Neuronal stem cell (in vitro differentiated cells): ENCODE measurements around the gene CDK11B.
"Not testable (repeated sequence)": the region's sequence is repeated elsewhere in the genome, so short reads cannot be mapped to it uniquely, and the experiment has no call there.

Experiments
- DNase-seq: peaks from one replicate; pipeline ENCODE4 v3.0.0-alpha.2; 2013; ENCODE audit warnings: low spot score
- H2AFZ ChIP-seq: one replicate; pipeline ENCODE4 v1.6.1; 2013; ENCODE audit warnings: mild to moderate bottlenecking, low read length, inconsistent platforms
- H2AK5ac ChIP-seq: 2 replicates; pipeline ENCODE4 v1.6.1; 2013; ENCODE audit warnings: low read depth, mild to moderate bottlenecking, inconsistent platforms, low read length, moderate library complexity, mixed read lengths
- H2BK120ac ChIP-seq: 2 replicates; pipeline ENCODE4 v1.6.1; 2013; ENCODE audit warnings: low read depth, mild to moderate bottlenecking, inconsistent platforms, low read length, moderate library complexity, mixed read lengths
- H2BK12ac ChIP-seq: one replicate; pipeline ENCODE4 v1.6.1; 2013; ENCODE audit warnings: low read length, inconsistent platforms
- H2BK15ac ChIP-seq: 2 replicates; pipeline ENCODE4 v1.6.1; 2013; ENCODE audit warnings: mild to moderate bottlenecking, low read length, inconsistent platforms, mixed read lengths
- H2BK5ac ChIP-seq: one replicate; pipeline ENCODE4 v1.6.1; 2013; ENCODE audit warnings: inconsistent platforms, mild to moderate bottlenecking, low read length, moderate library complexity
- H3K14ac ChIP-seq: one replicate; pipeline ENCODE4 v1.6.1; 2013; ENCODE audit warnings: low read length, inconsistent platforms
- H3K18ac ChIP-seq: 2 replicates; pipeline ENCODE4 v1.6.1; 2013; ENCODE audit warnings: low read length, inconsistent platforms
- H3K23ac ChIP-seq: 2 replicates; pipeline ENCODE4 v1.6.1; 2013; ENCODE audit warnings: low read depth, mild to moderate bottlenecking, mixed read lengths, low read length, inconsistent platforms; ENCODE audit not compliant: poor library complexity
- H3K27ac ChIP-seq: replicated peaks from 3 replicates; pipeline ENCODE4 v1.5.1; 2013; ENCODE audit warnings: low read length, inconsistent platforms
- H3K27me3 ChIP-seq, 3 experiments: 2 replicates each; pipeline ENCODE4 v1.6.1; 2013; ENCODE audit warnings: low read length in 3 of 3, mild to moderate bottlenecking in 2 of 3, inconsistent platforms in 1 of 3, low read depth in 1 of 3, mixed read lengths in 1 of 3, moderate library complexity in 1 of 3; ENCODE audit not compliant: control insufficient read depth in 3 of 3, insufficient read depth in 3 of 3
- H3K36me3 ChIP-seq, 2 donors: replicated peaks in 1 of 2; 2 replicates each; pipeline ENCODE4 v1.6.1; 2013; ENCODE audit warnings: low read length in 2 of 2; ENCODE audit not compliant: control insufficient read depth in 2 of 2, insufficient read depth in 2 of 2
- H3K4ac ChIP-seq: 2 replicates; pipeline ENCODE4 v1.6.1; 2013; ENCODE audit warnings: inconsistent platforms, mild to moderate bottlenecking, low read length, moderate library complexity
- H3K4me1 ChIP-seq, 2 donors: 1 replicate in 1 of 2; 2 replicates in 1 of 2; pipeline ENCODE4 v1.6.1; 2013; ENCODE audit warnings: low read length in 2 of 2, low read depth in 1 of 2; ENCODE audit not compliant: control insufficient read depth in 2 of 2, insufficient read depth in 1 of 2
- H3K4me2 ChIP-seq: one replicate; pipeline ENCODE4 v1.6.1; 2013; ENCODE audit warnings: mild to moderate bottlenecking, low read length, inconsistent platforms; ENCODE audit not compliant: insufficient read depth, poor library complexity, severe bottlenecking
- H3K4me3 ChIP-seq, 2 donors: 2 replicates each; pipeline ENCODE4 v1.5.1; 2013; ENCODE audit warnings: low read length in 2 of 2, mild to moderate bottlenecking in 2 of 2, inconsistent platforms in 1 of 2, moderate library complexity in 1 of 2
- H3K79me1 ChIP-seq: one replicate; pipeline ENCODE4 v1.6.1; 2013; ENCODE audit warnings: low read depth, mild to moderate bottlenecking, inconsistent platforms, low read length, moderate library complexity
- H3K9ac ChIP-seq: one replicate; pipeline ENCODE4 v1.6.1; 2013; ENCODE audit warnings: mild to moderate bottlenecking, low read depth, low read length, inconsistent platforms; ENCODE audit not compliant: poor library complexity
- H3K9me3 ChIP-seq, 2 donors: replicated peaks in 1 of 2; 2 replicates each; pipeline versions ENCODE3 to v1.6.1; 2013; ENCODE audit warnings: low read length in 2 of 2, mild to moderate bottlenecking in 2 of 2, inconsistent platforms in 1 of 2, low read depth in 1 of 2, mixed read lengths in 1 of 2, moderate library complexity in 1 of 2; ENCODE audit not compliant: control insufficient read depth in 2 of 2, insufficient read depth in 1 of 2
- H4K8ac ChIP-seq: one replicate; pipeline ENCODE4 v1.6.1; 2013; ENCODE audit warnings: low read depth, mild to moderate bottlenecking, inconsistent platforms, low read length, moderate library complexity
- H4K91ac ChIP-seq: one replicate; pipeline ENCODE4 v1.6.1; 2013; ENCODE audit warnings: low read length, low read depth, mild to moderate bottlenecking, inconsistent platforms; ENCODE audit not compliant: poor library complexity
- WGBS, 2 donors: extraction: QIAGEN DNeasy Blood & Tissue Kit; methylation state at CpG; one replicate each; pipeline ENCODE4 v1.1.7; 2013; ENCODE audit warnings: missing lambda C conversion rate in 2 of 2, mixed read lengths in 1 of 2; ENCODE audit not compliant: insufficient read length in 2 of 2, insufficient replicate concordance in 1 of 2; ENCODE audit errors: extremely low coverage in 2 of 2; 5-methylcytosine and 5-hydroxymethylcytosine counted together

Gene CDK11B

DNA sequence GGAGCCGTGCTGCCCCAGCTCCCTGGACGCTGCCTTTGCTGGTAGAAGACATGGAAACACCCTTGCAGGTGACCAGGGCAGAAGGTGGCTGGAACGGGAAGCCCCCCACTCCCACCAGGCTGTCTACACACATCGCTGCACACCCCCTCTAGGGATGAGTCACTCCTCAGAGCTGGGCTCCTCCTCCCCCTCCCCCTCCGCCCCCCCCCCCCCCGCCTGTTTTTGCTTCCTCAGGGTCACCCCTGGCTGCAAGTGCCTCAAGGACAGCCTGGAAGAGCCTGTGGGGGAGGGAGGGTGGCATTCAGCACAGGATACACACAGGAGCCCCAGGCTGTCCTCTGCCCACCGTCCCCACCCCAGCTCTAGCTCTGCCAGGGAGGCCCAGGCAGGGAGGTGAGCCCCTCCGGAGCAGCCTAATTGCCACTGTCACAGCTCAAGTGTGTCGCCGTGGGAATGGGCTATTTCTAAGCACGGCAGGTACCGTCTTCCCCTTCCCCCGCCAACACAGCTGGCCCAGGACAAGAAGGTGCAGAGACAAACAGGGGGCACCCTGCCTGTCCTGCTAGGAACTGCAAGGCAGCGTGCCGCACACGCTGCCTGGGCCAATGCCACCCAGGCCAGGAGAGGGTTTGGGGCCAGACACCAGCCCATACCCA, 61.4 kb downstream of the CDK11B start:
- Histone ChIP-seq H3K14ac (no peak overlapping the region), H2BK12ac (peak overlapping the region; percentile 73), H3K4me1 (peaks cover 10 to 22% of the 10 kb centered on the region in 2 donors), H3K4me3 (no peak overlapping the region), H4K8ac (no peak overlapping the region), H3K9me3 (peaks cover 0 to 2% of the 10 kb centered on the region in 2 donors), H3K27me3 (peaks cover 20 to 58% (median 26%) of the 10 kb centered on the region in 3 experiments), H3K79me1 (peaks cover 2% of the 10 kb centered on the region), H3K27ac (no peak overlapping the region), H3K36me3 (no peaks in the 10 kb centered on the region), H2BK15ac (peak overlapping the region; percentile 45), H3K4ac (peak overlapping the region; percentile 66), H2AFZ (peak overlapping the region; percentile 72), H2BK120ac (no peak overlapping the region), H2AK5ac (peak overlapping the region; percentile 61), H3K18ac (peak overlapping the region; percentile 83), H3K23ac (no peak overlapping the region), H4K91ac (no peak overlapping the region), H3K4me2 (peak overlapping the region; percentile 11), H3K9ac (no peak overlapping the region), H2BK5ac (no peak overlapping the region)
- no CpG with 5 or more reads among the region's 16 CpGs for WGBS, 2 donors
- no peak for DNase-seq

DNA sequence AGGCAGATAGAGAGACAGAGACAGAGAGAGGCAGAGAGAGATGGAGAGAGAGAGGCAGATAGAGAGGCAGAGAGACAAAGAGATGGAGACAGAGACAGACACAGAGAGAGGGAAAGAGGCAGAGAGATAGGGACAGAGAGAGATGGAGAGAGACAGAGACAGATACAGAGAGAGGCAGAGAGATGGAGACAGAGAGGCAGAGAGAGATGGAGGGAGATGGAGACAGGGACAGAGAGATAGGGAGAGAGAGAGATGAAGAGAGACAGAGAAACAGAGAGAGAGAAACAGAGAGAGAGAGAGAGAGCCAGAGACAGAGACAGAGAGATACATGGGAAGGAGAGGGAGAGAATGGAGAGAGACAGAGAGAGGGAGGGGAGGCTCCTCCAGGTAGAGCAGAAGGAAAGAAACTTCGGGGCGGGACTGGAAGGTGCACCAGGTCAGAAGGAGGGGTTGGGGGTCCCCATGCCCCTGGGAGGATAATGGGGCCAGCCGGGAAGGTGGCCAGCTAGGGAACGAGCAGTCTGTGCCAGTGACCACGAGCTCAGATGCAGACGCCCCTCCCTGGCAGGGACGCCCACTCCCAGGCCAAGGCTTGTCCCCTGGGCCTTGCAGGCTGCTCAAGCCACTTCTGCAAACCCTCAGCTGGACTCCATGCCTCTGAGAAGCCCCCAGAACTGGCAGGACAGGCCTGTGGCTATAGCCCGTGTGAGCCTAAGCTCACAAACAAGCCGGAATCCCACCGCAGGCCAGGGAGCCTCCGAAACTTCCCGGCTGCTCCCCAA, 62.1 kb downstream of the CDK11B start:
- Histone ChIP-seq H3K4ac (no peak overlapping the region), H3K9ac (no peak overlapping the region), H2BK5ac (no peak overlapping the region), H2BK15ac (peak overlapping the region; percentile 45), H3K14ac (no peak overlapping the region), H3K4me1 (peaks cover 10 to 22% of the 10 kb centered on the region in 2 donors), H2AK5ac (no peak overlapping the region), H3K36me3 (no peaks in the 10 kb centered on the region), H3K4me3 (no peak overlapping the region), H3K9me3 (no peaks in the 10 kb centered on the region), H3K79me1 (peaks cover 2% of the 10 kb centered on the region), H4K8ac (no peak overlapping the region), H3K23ac (no peak overlapping the region), H2BK120ac (no peak overlapping the region), H3K4me2 (no peak overlapping the region), H4K91ac (no peak overlapping the region), H2BK12ac (peak overlapping the region; percentile 46), H3K27me3 (peaks cover 20 to 51% (median 25%) of the 10 kb centered on the region in 3 experiments), H3K27ac (no peak overlapping the region), H2AFZ (peak overlapping the region; percentile 72), H3K18ac (peak overlapping the region; percentile 83)
- DNase-seq: no peak
- WGBS, 2 donors: no CpG with 5 or more reads among the region's 12 CpGs

DNA sequence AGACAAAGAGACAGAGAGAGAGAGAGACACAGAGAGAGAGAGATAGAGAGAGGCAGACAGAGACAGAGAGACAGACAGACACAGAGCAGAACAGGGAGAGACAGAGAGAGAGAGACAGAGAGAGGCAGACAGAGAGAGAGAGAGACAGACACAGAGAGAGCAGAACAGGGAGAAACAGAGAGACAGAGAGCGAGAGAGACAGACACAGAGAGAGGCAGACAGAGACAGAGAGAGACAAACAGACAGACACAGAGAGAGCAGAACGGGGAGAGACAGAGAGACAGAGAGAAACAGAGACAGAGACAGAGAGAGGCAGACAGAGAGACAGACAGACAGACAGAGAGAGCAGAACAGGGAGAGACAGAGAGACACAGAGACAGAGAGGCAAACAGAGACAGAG, 63.5 kb downstream of the CDK11B start:
- not testable (repeated sequence) for H3K18ac ChIP-seq, H2BK5ac ChIP-seq, H3K23ac ChIP-seq, H2BK120ac ChIP-seq, H2AFZ ChIP-seq, H3K4ac ChIP-seq, H4K91ac ChIP-seq, H3K9me3 ChIP-seq, H2BK12ac ChIP-seq, H3K4me2 ChIP-seq, H3K79me1 ChIP-seq, H4K8ac ChIP-seq, H3K4me3 ChIP-seq, H3K27ac ChIP-seq, H2AK5ac ChIP-seq, H2BK15ac ChIP-seq, H3K36me3 ChIP-seq, H3K14ac ChIP-seq, H3K9ac ChIP-seq, DNase-seq
- Histone ChIP-seq H3K4me1 (peaks cover 8 to 16% of the 10 kb centered on the region in 2 donors), H3K27me3 (peaks cover 9 to 37% (median 16%) of the 10 kb centered on the region in 3 experiments)
- WGBS, 2 donors: no CpG with 5 or more reads among the region's 2 CpGs

DNA sequence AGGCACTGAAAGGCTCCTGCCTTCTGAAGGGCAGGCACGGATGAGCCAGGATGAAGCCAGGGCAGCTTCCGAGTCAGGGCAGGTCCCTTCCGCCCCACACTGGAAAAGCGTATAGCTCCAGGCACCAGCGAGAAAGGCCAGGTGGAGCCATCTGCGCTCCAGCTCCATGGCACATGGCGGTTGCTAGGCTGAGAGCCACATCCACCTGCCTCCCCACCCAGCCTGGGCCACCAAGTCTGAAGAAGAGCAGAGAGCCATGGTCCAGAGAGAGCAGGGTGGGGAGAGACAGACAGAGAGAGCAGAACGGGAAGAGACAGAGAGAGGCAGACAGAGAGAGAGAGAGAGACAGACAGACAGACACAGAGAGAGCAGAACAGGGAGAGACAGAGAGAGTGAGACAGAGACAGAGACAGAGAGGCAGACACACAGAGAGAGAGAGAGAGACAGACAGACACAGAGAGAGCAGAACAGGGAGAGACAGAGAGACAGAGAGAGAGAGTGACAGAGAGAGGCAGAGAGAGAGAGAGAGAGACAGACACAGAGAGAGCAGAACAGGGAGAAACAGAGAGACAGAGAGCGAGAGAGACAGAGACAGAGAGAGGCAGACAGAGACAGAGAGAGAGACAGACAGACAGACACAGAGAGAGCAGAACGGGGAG, 64.1 kb downstream of the CDK11B start:
- Histone ChIP-seq H3K9ac (peak overlapping the region; percentile 12), H2AFZ (peak overlapping the region; percentile 82), H3K4me3 (peak overlapping the region in 1 of 2 donors; percentile 9), H3K18ac (peak overlapping the region; percentile 64), H3K4ac (no peak overlapping the region), H3K36me3 (no peaks in the 10 kb centered on the region), H3K14ac (no peak overlapping the region), H3K9me3 (no peaks in the 10 kb centered on the region), H2BK120ac (peak overlapping the region; percentile 87), H3K27ac (no peak overlapping the region), H4K8ac (peak overlapping the region; percentile 48), H2AK5ac (no peak overlapping the region), H4K91ac (no peak overlapping the region), H2BK5ac (no peak overlapping the region), H2BK12ac (no peak overlapping the region), H3K4me1 (peaks cover 8 to 14% of the 10 kb centered on the region in 2 donors), H2BK15ac (no peak overlapping the region), H3K23ac (peak overlapping the region; percentile 43), H3K4me2 (no peak overlapping the region), H3K27me3 (peaks cover 8 to 34% (median 14%) of the 10 kb centered on the region in 3 experiments), H3K79me1 (peaks cover 2% of the 10 kb centered on the region)
- WGBS, 2 donors: no CpG with 5 or more reads among the region's 10 CpGs
- no peak for DNase-seq
